PC-3 (cell line): Measurements from ENCODE around the gene ACADSB. TPM values are rescaled to one million over a fixed set of nuclear protein-coding genes. Genes with fewer than 3 reads are reported as not detected.

Experiments used
- ATAC-seq: fragments of 200-7000 bp; cut with Tn5 transposase; 2 replicates; pipeline ENCODE4 v1.9.1; 2020; ENCODE audit warnings: mild to moderate bottlenecking, moderate library complexity
- BruUV-seq: library from RNA; stranded (reverse); fragments of 400-500 nt; replicated peaks from 2 replicates; lab custom pipeline; 2021; lab: Mats Ljungman, UMichigan
- CTCF ChIA-PET: fragments of 300-600 bp; sonication (Branson Sonifier 250); formaldehyde crosslinking; loops from one replicate; lab custom pipeline; 2022; ENCODE audit warnings: antibody characterized with exemption; lab: Charles Lee
- POLR2A ChIA-PET: fragments of 300-600 bp; sonication (Branson Sonifier 250); formaldehyde crosslinking; loops from one replicate; lab custom pipeline; 2022; ENCODE audit warnings: antibody characterized with exemption; ENCODE audit not compliant: unreplicated experiment; lab: Charles Lee
- DNase-seq: peaks from one replicate; pipeline ENCODE4 v3.0.0-alpha.2; 2015
- H2AFZ ChIP-seq: fragments of 300-600 bp; sonication (generic); 2 replicates; pipeline ENCODE4 v1.6.0; 2016; ENCODE audit warnings: antibody characterized with exemption, low read length
- H3F3A ChIP-seq: fragments of 300-600 bp; sonication (generic); one replicate; pipeline ENCODE4 v1.6.0; 2017; ENCODE audit warnings: antibody characterized with exemption, low read length, control low read depth, mild to moderate bottlenecking; ENCODE audit not compliant: unreplicated experiment
- H3K27ac ChIP-seq: fragments of 300-600 bp; sonication (generic); 2 replicates; pipeline ENCODE4 v1.5.1; 2016; ENCODE audit warnings: mild to moderate bottlenecking, low read length
- H3K27me3 ChIP-seq: fragments of 300-600 bp; sonication (generic); 2 replicates; pipeline ENCODE4 v1.6.1; 2016; ENCODE audit warnings: low read length, mixed read lengths
- H3K36me3 ChIP-seq: fragments of 300-600 bp; sonication (generic); 2 replicates; pipeline ENCODE4 v1.6.1; 2016; ENCODE audit warnings: low read depth, mixed run types, low read length, mixed read lengths
- H3K4me1 ChIP-seq: fragments of 300-600 bp; sonication (generic); 2 replicates; pipeline ENCODE4 v1.5.1; 2016; ENCODE audit warnings: low read length; ENCODE audit not compliant: insufficient read depth
- H3K4me2 ChIP-seq: fragments of 300-600 bp; sonication (generic); 2 replicates; pipeline ENCODE4 v1.6.0; 2016; ENCODE audit warnings: low read length
- H3K4me3 ChIP-seq: fragments of 300-600 bp; sonication (generic); 2 replicates; pipeline ENCODE4 v1.5.1; 2016; ENCODE audit warnings: mild to moderate bottlenecking, low read length, mixed read lengths
- H3K79me2 ChIP-seq: fragments of 300-600 bp; sonication (generic); 2 replicates; pipeline ENCODE4 v1.6.1; 2017; ENCODE audit warnings: low read length, mixed read lengths
- H3K9ac ChIP-seq: fragments of 300-600 bp; sonication (generic); 2 replicates; pipeline ENCODE4 v1.6.0; 2016; ENCODE audit warnings: mild to moderate bottlenecking, low read length
- H3K9me2 ChIP-seq: fragments of 300-600 bp; sonication (generic); replicated peaks from 2 replicates; pipeline ENCODE4 v1.6.1; 2016; ENCODE audit warnings: mixed run types, low read length, mixed read lengths
- H3K9me3 ChIP-seq: fragments of 300-600 bp; sonication (generic); 2 replicates; pipeline ENCODE4 v1.6.1; 2016; ENCODE audit warnings: low read length, mixed read lengths
- H4K20me1 ChIP-seq: fragments of 300-600 bp; sonication (generic); 2 replicates; pipeline ENCODE4 v1.6.1; 2016; ENCODE audit warnings: low read length, mixed read lengths
- CTCF ChIP-seq: fragments of 300-600 bp; sonication (generic); conservative IDR thresholded peaks from 2 replicates; pipeline ENCODE4 v1.5.1; 2017; ENCODE audit warnings: antibody characterized with exemption, low read depth, mild to moderate bottlenecking, low read length
- EZH2 ChIP-seq: fragments of 300-600 bp; sonication (generic); IDR thresholded peaks from one replicate; pipeline ENCODE4 v1.6.1; 2017; ENCODE audit warnings: antibody characterized with exemption, mild to moderate bottlenecking, low read length; ENCODE audit not compliant: unreplicated experiment
- EZH2phosphoT487 ChIP-seq: fragments of 300-600 bp; sonication (generic); IDR thresholded peaks from 2 replicates; pipeline ENCODE4 v1.6.1; 2018; ENCODE audit warnings: mild to moderate bottlenecking, antibody characterized with exemption, low read length, borderline replicate concordance
- intact Hi-C: fragments of 100-400 bp; cut with micrococcal nuclease; formaldehyde crosslinking; loops from 2 replicates; pipeline ENCODE4 v1.9.0; 2023
- total RNA-seq: library from RNA; depleted of rRNA; stranded (reverse); fragments of >200 nt; gene quantifications from 2 replicates; pipeline ENCODE4 v1.2.3, GENCODE V29; 2014

The ACADSB gene
- total RNA-seq, 1 experiment from 2014 or later, result 3.2 TPM

DNA sequence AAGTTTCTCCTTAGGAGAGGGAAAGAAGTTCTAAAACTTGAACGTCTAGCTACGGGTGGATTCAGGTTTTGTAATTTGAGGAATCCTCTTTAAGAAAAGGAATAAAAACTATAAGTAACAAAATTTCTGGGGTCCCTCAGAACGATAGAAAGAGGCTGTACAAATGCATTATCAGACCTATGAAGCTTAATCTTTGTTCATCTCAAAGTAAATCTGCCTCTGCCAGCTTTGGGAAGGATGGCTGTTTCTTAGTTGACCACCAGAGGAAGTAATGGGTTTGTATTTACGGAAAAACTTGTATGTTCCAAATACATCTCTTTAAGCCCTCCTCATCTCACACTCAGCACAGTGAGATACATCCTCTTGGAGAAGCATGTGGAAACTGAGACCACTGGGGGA, 27.7 kb upstream of the ACADSB start:
- Histone ChIP-seq H3K9me2 (no peaks in the 10 kb centered on the region), H4K20me1 (no peaks in the 10 kb centered on the region), H3K4me1 (peaks cover 9% of the 10 kb centered on the region; the same call in 1 of the 2 replicates), H3K27me3 (no peaks in the 10 kb centered on the region), H2AFZ (peak overlapping the region; percentile 83), H3K36me3 (no peaks in the 10 kb centered on the region), H3F3A (no peaks in the 10 kb centered on the region), H3K27ac (no peak overlapping the region), H3K4me2 (peak overlapping the region; percentile 86), H3K79me2 (no peaks in the 10 kb centered on the region), H3K9ac (no peak overlapping the region), H3K9me3 (no peaks in the 10 kb centered on the region), H3K4me3 (peak overlapping the region; percentile 56; the same call in 1 of the 2 replicates)
- ATAC-seq (no peak), DNase-seq (peak; percentile 35)
- TSS peak; percentile 72 for BruUV-seq
- ChIA-PET POLR2A (interaction anchor here (0.5 to 0.7 kb wide), 2 partner anchors 420 to 490 kb away, joined by 3 read pairs; no protein-coding TSS in a partner anchor), CTCF (no interaction called here)
- TF ChIP-seq CTCF (peak; percentile 32; the same call in 1 of the 2 replicates), EZH2phosphoT487 (no peak)
- intact Hi-C loops, result loop anchor here (2.0 to 5.0 kb wide), 3 partner anchors 26 to 129 kb away; partner anchors contain the start of gene C10orf88

DNA sequence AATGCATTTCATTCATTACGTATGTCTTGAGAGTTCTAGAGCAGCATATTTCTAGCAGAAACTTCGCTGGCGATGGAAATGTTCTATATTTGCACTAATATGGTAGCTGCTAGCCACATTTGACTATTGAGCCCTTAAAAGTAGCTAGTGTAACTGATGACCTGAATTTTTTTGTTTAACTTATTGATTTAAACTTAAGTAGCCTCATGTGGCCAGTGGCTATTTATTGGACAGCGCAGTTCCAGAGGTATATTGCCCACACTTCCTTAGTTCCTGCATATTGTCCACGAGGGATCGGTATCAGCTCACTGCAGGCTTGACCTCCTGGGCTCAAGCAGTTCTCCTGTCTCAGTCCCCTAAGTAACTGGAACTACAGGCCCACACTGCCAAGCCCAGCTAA, 24.9 kb upstream of the ACADSB start:
- DNase-seq (no peak), ATAC-seq (no peak)
- Histone ChIP-seq H3K36me3 (no peaks in the 10 kb centered on the region), H3K9me3 (no peaks in the 10 kb centered on the region), H3K27ac (no peak overlapping the region), H3K4me2 (no peak overlapping the region), H3K9ac (no peak overlapping the region), H2AFZ (no peak overlapping the region), H3K9me2 (no peaks in the 10 kb centered on the region), H3K4me3 (no peak overlapping the region), H3K27me3 (no peaks in the 10 kb centered on the region), H3K4me1 (peaks cover 9% of the 10 kb centered on the region; the same call in 1 of the 2 replicates), H3F3A (no peaks in the 10 kb centered on the region), H3K79me2 (no peaks in the 10 kb centered on the region), H4K20me1 (no peaks in the 10 kb centered on the region)
- intact Hi-C loops, result loop anchor here (5.0 kb wide), 1 partner anchor 132 kb away; no protein-coding TSS in a partner anchor
- TF ChIP-seq EZH2phosphoT487, result no peak
- TF ChIP-seq CTCF, result no peak
- ChIA-PET POLR2A (no interaction called here), CTCF (no interaction called here)
- no TSS peak for BruUV-seq

GRCh38 chr10:122984708-122985107, 24.1 kb upstream of the ACADSB start:
- BruUV-seq, result no TSS peak
- ChIA-PET POLR2A (no interaction called here), CTCF (no interaction called here)

More at GRCh38 chr10:122984708-122985107, 24.1 kb upstream of the ACADSB start:
- Histone ChIP-seq H3K36me3 (no peaks in the 10 kb centered on the region), H3K79me2 (no peaks in the 10 kb centered on the region), H3K9me3 (no peaks in the 10 kb centered on the region), H3F3A (no peaks in the 10 kb centered on the region), H4K20me1 (no peaks in the 10 kb centered on the region), H3K9me2 (no peaks in the 10 kb centered on the region), H3K27ac (no peak overlapping the region), H3K4me2 (no peak overlapping the region), H2AFZ (no peak overlapping the region), H3K27me3 (no peaks in the 10 kb centered on the region), H3K4me3 (no peak overlapping the region), H3K4me1 (peaks cover 8% of the 10 kb centered on the region; the same call in 1 of the 2 replicates), H3K9ac (no peak overlapping the region)
- intact Hi-C loops, result loop anchor here (5.0 kb wide), 1 partner anchor 132 kb away; no protein-coding TSS in a partner anchor
- DNase-seq (no peak), ATAC-seq (no peak)
- TF ChIP-seq EZH2phosphoT487, result no peak
- no peak for TF ChIP-seq CTCF
- no peak for TF ChIP-seq EZH2
